NT2/D1 (cell line): ENCODE data around the gene BMP3.

Experiments used
- SUZ12 ChIP-seq: IDR thresholded peaks from 2 replicates; pipeline ENCODE4 v1.6.1; 2011; ENCODE audit not compliant: insufficient read length, insufficient read depth; ENCODE audit errors: extremely low read depth
- YY1 ChIP-seq: IDR thresholded peaks from 2 replicates; pipeline ENCODE4 v1.6.1; 2011; ENCODE audit not compliant: insufficient read length, insufficient read depth
- ZNF274 ChIP-seq: IDR thresholded peaks from 2 replicates; pipeline ENCODE4 v1.6.1; 2011; ENCODE audit warnings: mild to moderate bottlenecking, low read depth, low read length

GRCh38 chr4:81032771-81033684, 2.5 kb downstream of the BMP3 start:
- TF ChIP-seq SUZ12 (no peak), YY1 (no peak), ZNF274 (no peak)
